Left kidney (tissue), 2 donors: ENCODE measurements around the gene CDC42EP2. TPM values are rescaled to one million over a fixed set of nuclear protein-coding genes. Genes with fewer than 3 reads are reported as not detected.
"Not testable (repeated sequence)": the region's sequence is repeated elsewhere in the genome, so short reads cannot be mapped to it uniquely, and the experiment has no call there.

Experiments used
- DNase-seq: peaks from one replicate; pipeline ENCODE4 v3.0.0-alpha.2; 2013
- polyA plus RNA-seq: library from polyadenylated mRNA; unstranded; fragments of 120-200 nt; gene quantifications from one replicate; pipeline ENCODE4 v1.2.1, GENCODE V29; 2013; ENCODE audit not compliant: insufficient read length

CDC42EP2 gene
- polyA plus RNA-seq, 1 donor: 8.6 TPM

- DNase-seq: no peak
Measured at GRCh38 chr11:65316227-65317024, 1.8 kb downstream of the CDC42EP2 start.

GRCh38 chr11:65317025-65317786, 2.5 kb downstream of the CDC42EP2 start:
- no peak for DNase-seq

GRCh38 chr11:65320386-65321075, 5.9 kb downstream of the CDC42EP2 start:
- DNase-seq: no peak

- DNase-seq: no peak
Measured at GRCh38 chr11:65321076-65321475, 6.4 kb downstream of the CDC42EP2 start.

GRCh38 chr11:65321828-65322485, 7.3 kb downstream of the CDC42EP2 start:
- no peak for DNase-seq

GRCh38 chr11:65323813-65324212, 9.1 kb downstream of the CDC42EP2 start:
- no peak for DNase-seq

GRCh38 chr11:65325435-65325834, 10.8 kb downstream of the CDC42EP2 start:
- DNase-seq: no peak

GRCh38 chr11:65327021-65327420, 12.4 kb downstream of the CDC42EP2 start:
- DNase-seq: no peak

- DNase-seq: no peak
Measured at GRCh38 chr11:65329478-65329877, 14.8 kb downstream of the CDC42EP2 start.

- peak; percentile 93 for DNase-seq
Measured at GRCh38 chr11:65329944-65330403, 15.3 kb downstream of the CDC42EP2 start.

- no peak for DNase-seq
Measured at GRCh38 chr11:65330544-65330943, 15.9 kb downstream of the CDC42EP2 start.

- DNase-seq: not testable (repeated sequence)
Measured at GRCh38 chr11:65332591-65332990, 17.9 kb downstream of the CDC42EP2 start.

- DNase-seq: no peak
Measured at GRCh38 chr11:65334696-65335295, 20.1 kb downstream of the CDC42EP2 start.

GRCh38 chr11:65338676-65339075, 24.0 kb downstream of the CDC42EP2 start:
- DNase-seq: no peak

- no peak for DNase-seq
Measured at GRCh38 chr11:65340226-65340625, 25.6 kb downstream of the CDC42EP2 start.

GRCh38 chr11:65341856-65342255, 27.2 kb downstream of the CDC42EP2 start:
- no peak for DNase-seq

- DNase-seq: no peak
Measured at GRCh38 chr11:65351511-65351910, 36.8 kb downstream of the CDC42EP2 start.

GRCh38 chr11:65352783-65353182, 38.1 kb downstream of the CDC42EP2 start:
- DNase-seq: no peak

GRCh38 chr11:65353376-65353775, 38.7 kb downstream of the CDC42EP2 start:
- no peak for DNase-seq

GRCh38 chr11:65353900-65354264, 39.2 kb downstream of the CDC42EP2 start:
- no peak for DNase-seq

- DNase-seq: peak; percentile 98
Measured at GRCh38 chr11:65354265-65355012, 39.8 kb downstream of the CDC42EP2 start, which contains the start of gene TIGD3. TIGD3 (plus strand) TSS chr11:65354751; CDS start chr11:65355809, 1,058 bp downstream.
